Peyer's patch (tissue), 4 donors: ENCODE results near the gene TTC28.

Source experiments
- CTCF ChIP-seq, 6 experiments: fragments of 450-650 bp in 4 of 6; fragments of 200-600 bp in 2 of 6; sonication (generic) in 1 of 6; IDR thresholded peaks; one replicate each; pipeline ENCODE4 v1.5.1; 2017 to 2019; ENCODE audit warnings: antibody characterized with exemption in 6 of 6, mild to moderate bottlenecking in 3 of 6, moderate library complexity in 1 of 6
- POLR2A ChIP-seq, 2 donors: fragments of 450-650 bp; IDR thresholded peaks; one replicate each; pipeline ENCODE4 v1.5.1; 2017; ENCODE audit warnings: antibody characterized with exemption in 2 of 2, mild to moderate bottlenecking in 2 of 2, moderate library complexity in 2 of 2

GRCh38 chr22:28548406-28548805, 131.2 kb downstream of the TTC28 start:
- TF ChIP-seq CTCF (IDR thresholded peaks at IDR 0.05) (no peak), POLR2A (IDR thresholded peaks at IDR 0.05) (no peak)
